SK-MEL-5 (cell line): ENCODE measurements around the gene FLRT1. TPM values are rescaled to one million over a fixed set of nuclear protein-coding genes. Genes with fewer than 3 reads are reported as not detected.

ENCODE experiments used
- DNase-seq: peaks from one replicate; pipeline ENCODE4 v3.0.0-alpha.2; 2016; ENCODE audit warnings: low read depth, low spot score
- in situ Hi-C: cut with HindIII; loops from 2 replicates; pipeline ENCODE4 v1.10.0; 2016; ENCODE audit warnings: low sequenced_read_pairs, high pct_unique_total_duplicates, low pct_unique_long_range_greater_than_20kb
- total RNA-seq: library from RNA; depleted of rRNA; stranded (reverse); fragments of >200 nt; shearing (Covaris generic); gene quantifications from 2 replicates; pipeline ENCODE4 v1.2.3, GENCODE V29; 2014

The FLRT1 gene
- total RNA-seq, 1 experiment from 2014 or later: not detected

DNA sequence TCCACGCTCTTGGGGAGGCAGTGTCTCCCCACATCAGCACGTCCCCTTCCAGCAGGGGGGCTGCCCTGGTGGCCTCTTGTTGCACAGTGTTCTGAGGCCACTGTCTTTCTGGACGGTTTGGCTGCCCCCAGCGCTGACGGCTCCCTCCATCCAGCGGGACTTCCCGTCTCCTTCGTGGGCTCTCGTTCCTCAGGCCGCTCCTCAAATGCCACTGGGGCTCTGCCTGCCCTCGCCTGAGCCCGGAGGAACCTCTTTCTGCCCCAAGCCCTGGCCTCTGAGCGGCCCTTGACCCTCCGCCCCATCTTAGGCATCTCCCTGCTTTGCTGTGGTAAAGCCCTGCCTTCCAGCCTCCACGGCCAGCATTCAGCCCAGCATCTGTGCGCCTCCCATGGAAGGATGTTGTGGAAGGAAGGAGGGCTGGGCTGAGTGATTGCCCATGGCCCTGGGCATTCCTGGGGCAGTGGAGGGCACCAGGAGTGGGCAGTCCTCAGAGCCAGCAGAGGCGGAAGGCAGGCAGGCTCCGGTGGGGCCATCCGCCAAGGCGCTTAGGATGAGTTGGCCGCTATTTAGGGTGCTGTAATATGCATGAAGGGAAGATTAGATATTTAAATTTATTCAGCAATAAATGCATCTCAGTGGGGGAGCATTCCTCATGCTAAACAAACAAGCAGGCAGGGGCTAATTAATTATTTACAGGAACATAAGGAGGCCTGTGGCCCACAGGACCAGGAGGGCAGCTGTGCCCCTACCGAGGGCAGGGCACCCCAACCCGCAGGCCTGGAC, 31.7 kb upstream of the FLRT1 start:
- DNase-seq: no peak
- in situ Hi-C loops: no loop called here

DNA sequence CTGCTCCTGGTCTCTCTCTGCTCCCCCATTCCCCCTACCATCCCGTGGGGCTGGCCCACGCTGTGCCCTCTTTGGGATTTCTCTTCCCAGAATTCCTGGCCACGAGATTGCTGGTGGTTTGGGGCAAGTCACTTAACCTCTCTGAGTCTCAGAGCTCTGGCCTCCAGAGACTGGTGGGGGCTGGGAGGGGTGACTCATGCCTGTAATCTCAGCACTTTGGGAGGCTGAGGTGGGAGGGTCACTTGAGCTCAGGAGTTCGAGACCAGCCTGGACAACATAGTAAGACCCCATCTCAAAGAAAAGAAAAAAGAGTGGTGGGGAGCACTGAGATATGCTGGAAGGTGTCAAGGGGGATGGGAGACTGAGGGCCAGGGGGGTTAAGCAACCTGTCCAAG, 31.1 kb upstream of the FLRT1 start:
- in situ Hi-C loops: no loop called here
- no peak for DNase-seq

- DNase-seq: no peak
- in situ Hi-C loops: no loop called here
Measured at GRCh38 chr11:64005691-64006090, 30.0 kb upstream of the FLRT1 start.

DNA sequence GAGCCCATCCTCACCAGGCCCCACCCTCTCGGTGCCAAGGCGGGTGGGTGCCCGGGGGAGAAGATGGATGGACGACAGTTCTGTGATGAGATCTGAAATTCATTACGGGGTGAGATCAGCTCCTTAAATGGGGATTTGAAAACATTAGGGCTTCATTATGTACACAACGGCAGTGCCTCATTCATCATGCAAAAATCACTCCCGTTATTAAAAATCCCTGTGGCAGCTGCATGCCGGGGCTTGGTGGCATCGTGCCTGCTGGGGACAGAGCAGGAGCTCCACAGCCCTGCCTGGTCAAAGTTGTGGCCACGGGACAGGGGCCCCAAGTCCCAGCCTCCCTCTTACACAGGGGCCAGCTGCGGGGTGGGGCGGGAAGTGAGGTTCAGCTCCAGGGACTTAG, 29.3 kb upstream of the FLRT1 start:
- in situ Hi-C loops: no loop called here
- no peak for DNase-seq

DNA sequence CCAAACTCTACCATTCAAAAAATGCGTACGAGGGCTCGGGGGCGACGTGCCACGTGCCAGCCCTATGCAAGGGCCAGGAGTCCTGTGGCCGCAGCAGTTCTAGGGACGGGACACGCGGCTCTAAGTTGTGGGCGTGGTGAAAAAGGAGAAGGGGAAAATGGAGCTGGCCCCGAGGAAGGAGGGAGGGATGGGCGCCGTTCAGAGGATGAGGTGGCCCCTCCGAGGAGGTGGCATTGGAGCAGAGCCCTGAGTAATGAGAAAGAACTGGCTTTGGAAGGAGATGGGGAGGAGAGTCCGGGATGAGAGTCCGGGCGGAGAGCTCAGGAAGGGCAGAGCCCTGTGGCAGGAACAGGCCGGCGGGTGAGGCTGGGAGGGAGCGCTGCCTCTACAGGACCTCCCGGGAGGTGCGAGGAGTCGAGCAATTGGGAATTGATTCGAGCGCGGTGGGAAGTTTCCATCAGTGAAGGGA, 28.5 kb upstream of the FLRT1 start:
- no peak for DNase-seq
- in situ Hi-C loops: no loop called here

DNA sequence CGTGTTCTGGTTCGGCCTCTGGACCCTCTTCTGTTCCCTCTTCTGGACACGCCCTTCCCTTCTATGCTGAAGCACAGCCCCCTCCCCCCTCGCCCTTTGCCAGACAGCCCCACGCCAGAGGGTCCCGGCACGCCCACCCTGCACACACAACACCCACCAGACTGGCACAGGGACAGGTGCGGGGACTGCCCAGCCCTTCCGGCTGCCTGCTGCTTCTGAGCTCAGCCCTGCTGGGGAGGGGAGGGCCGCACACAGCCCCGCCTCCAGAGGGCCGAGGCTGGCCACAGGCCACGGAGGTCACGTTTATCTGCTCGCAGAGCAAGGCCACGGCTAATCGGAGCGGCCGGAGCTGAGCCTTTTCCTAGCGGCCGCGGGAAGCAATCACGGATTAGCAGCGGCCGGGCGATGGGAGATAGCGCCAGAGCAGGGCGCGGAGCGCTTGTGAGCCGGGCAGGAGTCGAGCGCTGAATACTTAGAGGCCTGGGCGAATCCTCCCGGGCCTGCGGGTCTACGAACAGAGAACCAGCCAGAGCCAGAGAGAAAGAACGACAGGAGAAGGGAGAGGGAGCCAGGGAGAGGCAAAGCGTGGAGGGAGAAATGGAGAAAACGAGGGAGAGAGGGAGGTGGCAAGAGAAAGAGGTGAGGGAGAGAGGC, 28.0 kb upstream of the FLRT1 start:
- in situ Hi-C loops: no loop called here
- no peak for DNase-seq

DNA sequence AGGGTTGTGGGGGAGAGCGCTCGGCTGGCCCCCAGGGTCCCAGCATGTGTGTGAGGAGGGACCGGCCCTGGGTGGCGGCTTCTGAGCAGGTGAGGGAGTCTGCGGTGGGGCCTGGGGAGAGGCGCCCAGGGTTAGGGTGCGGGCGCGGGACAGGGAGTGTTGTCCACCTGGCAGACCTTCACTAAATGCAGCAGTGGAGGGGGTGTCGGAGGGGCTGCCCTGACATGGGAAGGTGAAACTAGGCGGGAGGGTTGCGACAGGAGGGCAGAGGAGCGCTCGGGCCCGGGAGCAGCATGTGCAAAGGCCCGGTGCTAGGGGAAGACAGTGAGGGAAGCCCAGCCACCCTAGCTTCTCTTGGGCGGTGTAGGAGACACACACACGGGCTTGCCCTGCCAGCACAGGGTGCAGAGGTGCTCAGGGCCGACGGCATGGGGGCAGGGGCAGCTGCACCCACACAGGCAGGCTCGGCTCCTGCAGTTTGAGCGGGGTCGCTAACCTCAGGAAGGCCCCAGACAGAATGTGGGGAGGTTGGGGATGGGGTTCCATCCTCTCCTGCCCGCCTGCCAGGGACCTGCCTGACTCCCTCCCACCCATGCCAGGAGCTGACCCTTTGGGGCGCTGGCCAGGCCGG, 27.3 kb upstream of the FLRT1 start:
- in situ Hi-C loops: no loop called here
- no peak for DNase-seq

GRCh38 chr11:64008914-64009633, 26.7 kb upstream of the FLRT1 start:
- in situ Hi-C loops: no loop called here
- DNase-seq: no peak

GRCh38 chr11:64009710-64010109, 26.0 kb upstream of the FLRT1 start:
- in situ Hi-C loops: no loop called here
- DNase-seq: no peak

GRCh38 chr11:64010783-64011182, 24.9 kb upstream of the FLRT1 start:
- in situ Hi-C loops: no loop called here
- DNase-seq: no peak

DNA sequence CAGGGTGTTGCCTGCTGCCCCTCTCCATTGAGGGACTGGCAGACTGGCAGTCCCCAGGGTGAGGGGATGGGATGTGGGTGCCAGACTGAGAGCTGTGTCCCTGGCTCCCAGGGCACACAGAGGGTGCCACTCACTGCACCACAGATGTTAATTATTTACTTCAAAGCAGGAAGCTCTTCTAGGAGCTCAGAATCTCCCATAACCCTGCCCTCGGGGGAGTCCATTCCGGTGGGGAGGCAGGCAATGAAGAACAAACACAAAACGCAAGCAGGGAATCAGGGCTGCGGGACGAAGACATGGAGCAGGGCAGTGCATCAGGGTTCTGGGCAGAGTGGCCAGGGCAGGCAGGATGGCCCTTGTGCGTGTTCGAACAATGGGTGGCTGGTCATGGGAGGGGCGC, 24.4 kb upstream of the FLRT1 start:
- in situ Hi-C loops: no loop called here
- DNase-seq: no peak

- in situ Hi-C loops: no loop called here
- no peak for DNase-seq
Measured at GRCh38 chr11:64013141-64013896, 22.4 kb upstream of the FLRT1 start.

GRCh38 chr11:64014356-64014755, 21.4 kb upstream of the FLRT1 start:
- in situ Hi-C loops: no loop called here
- DNase-seq: no peak

DNA sequence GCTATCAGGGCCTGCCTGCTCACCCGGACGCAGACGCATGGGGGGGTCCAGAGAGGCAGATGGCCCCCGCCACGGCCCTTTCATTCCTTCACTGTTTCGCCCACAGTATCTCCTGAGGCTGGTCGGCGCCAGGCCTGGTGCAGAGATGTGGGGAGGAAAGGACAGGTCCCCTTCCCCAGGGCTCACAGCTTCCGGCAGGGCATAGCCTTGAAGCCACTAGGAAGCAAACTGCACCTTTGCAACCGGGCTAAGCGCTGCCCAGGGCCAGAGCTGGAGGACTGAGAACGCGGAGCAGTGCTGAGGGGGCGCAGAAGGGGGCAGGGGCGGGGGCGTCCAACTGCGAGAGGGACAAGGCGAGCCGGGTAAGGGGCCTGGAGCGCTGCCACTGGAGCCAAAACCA, 20.2 kb upstream of the FLRT1 start:
- no peak for DNase-seq

GRCh38 chr11:64015935-64016845, 19.5 kb upstream of the FLRT1 start:
- in situ Hi-C loops: no loop called here
- no peak for DNase-seq

More for the DNA sequence above, 20.2 kb upstream of the FLRT1 start:
- in situ Hi-C loops: no loop called here

GRCh38 chr11:64017945-64018224, 17.8 kb upstream of the FLRT1 start:
- DNase-seq: no peak
- in situ Hi-C loops: no loop called here

GRCh38 chr11:64018310-64018709, 17.4 kb upstream of the FLRT1 start:
- in situ Hi-C loops: no loop called here
- no peak for DNase-seq
